Measurements from ENCODE around the gene AOC1. TPM values are rescaled to one million over a fixed set of nuclear protein-coding genes. Genes with fewer than 3 reads are reported as not detected.

AOC1 gene
- total RNA-seq, 2 experiments from 2014 or later: not detected

DNA sequence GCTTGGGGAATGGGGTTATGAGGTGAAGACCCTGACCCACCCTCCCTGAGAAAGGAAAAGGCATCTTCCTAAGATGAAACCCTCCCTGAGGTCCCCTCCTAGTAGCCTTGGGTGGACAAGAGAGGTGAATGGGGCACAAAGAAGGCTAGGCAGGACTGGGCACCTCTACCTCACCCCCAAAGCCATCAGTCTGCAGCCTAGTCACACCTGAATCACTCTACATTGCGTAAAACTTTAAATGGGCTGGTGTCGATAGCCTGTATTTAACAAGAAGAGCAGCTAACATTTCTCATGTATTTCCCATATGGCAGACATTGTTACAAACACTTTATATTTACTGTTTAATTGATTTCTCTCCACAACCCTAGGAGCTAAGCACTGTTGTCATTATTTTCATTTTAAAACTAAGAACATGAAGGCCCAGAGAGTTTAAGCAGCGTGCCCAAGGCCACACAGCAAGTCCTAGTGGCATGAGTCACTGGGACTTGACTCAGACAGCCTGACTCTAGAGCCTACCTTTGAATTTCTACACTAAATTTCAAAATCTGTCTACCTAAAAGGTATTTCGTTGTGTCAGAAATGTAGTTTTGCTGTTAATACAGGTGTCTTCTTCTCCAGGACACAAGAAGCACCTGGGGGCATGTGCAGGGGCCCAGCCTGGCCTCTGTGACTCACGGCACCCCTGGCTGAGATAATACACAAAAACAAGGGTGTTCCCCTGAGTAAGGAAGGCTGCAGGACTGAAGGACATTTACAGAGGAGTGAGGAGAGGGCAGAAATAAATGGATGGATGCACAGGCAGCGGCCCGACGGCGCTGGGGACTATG, 3.4 kb downstream of the AOC1 start:
- CTCF ChIA-PET: no interaction called here
- Histone ChIP-seq H3K4me3 (ENCODE audit: low read length) (no peak overlapping the region), H3K9me3 (ENCODE audit: control insufficient read depth in 1 of 2, insufficient read depth in 1 of 2, low read length in 2 of 2) (no peaks in the 10 kb centered on the region), H3K27ac (ENCODE audit: low read depth in 1 of 2, low read length in 2 of 2) (no peak overlapping the region), H3K27me3 (ENCODE audit: control insufficient read depth in 1 of 2, insufficient read depth in 2 of 2, low read length in 2 of 2) (peaks cover 11 to 12% of the 10 kb centered on the region in 2 experiments), H3K4me1 (ENCODE audit: insufficient read depth, low read length) (peaks cover 2% of the 10 kb centered on the region), H3K36me3 (ENCODE audit: insufficient read depth, low read length) (no peaks in the 10 kb centered on the region)
- TF ChIP-seq, protein P1, sequence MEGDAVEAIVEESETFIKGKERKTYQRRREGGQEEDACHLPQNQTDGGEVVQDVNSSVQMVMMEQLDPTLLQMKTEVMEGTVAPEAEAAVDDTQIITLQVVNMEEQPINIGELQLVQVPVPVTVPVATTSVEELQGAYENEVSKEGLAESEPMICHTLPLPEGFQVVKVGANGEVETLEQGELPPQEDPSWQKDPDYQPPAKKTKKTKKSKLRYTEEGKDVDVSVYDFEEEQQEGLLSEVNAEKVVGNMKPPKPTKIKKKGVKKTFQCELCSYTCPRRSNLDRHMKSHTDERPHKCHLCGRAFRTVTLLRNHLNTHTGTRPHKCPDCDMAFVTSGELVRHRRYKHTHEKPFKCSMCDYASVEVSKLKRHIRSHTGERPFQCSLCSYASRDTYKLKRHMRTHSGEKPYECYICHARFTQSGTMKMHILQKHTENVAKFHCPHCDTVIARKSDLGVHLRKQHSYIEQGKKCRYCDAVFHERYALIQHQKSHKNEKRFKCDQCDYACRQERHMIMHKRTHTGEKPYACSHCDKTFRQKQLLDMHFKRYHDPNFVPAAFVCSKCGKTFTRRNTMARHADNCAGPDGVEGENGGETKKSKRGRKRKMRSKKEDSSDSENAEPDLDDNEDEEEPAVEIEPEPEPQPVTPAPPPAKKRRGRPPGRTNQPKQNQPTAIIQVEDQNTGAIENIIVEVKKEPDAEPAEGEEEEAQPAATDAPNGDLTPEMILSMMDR (IDR thresholded peaks at IDR 0.05): no peak
- H3K27ac Mint-ChIP-seq: no peak overlapping the region
- H3K27me3 Mint-ChIP-seq: peaks cover 31% of the 10 kb centered on the region
- no peak overlapping the region for H3K4me3 Mint-ChIP-seq
- ATAC-seq (ENCODE audit: poor library complexity) (no peak), DNase-seq (no peak)
- POLR2A ChIA-PET: no interaction called here
- intact Hi-C loops (cut with DNase I, micrococcal nuclease): no loop called here
- H3K36me3 Mint-ChIP-seq (ENCODE audit: low read depth): no peaks in the 10 kb centered on the region
- H3K9me3 Mint-ChIP-seq: no peaks in the 10 kb centered on the region
- H3K4me1 Mint-ChIP-seq (ENCODE audit: low read depth): no peaks in the 10 kb centered on the region

DNA sequence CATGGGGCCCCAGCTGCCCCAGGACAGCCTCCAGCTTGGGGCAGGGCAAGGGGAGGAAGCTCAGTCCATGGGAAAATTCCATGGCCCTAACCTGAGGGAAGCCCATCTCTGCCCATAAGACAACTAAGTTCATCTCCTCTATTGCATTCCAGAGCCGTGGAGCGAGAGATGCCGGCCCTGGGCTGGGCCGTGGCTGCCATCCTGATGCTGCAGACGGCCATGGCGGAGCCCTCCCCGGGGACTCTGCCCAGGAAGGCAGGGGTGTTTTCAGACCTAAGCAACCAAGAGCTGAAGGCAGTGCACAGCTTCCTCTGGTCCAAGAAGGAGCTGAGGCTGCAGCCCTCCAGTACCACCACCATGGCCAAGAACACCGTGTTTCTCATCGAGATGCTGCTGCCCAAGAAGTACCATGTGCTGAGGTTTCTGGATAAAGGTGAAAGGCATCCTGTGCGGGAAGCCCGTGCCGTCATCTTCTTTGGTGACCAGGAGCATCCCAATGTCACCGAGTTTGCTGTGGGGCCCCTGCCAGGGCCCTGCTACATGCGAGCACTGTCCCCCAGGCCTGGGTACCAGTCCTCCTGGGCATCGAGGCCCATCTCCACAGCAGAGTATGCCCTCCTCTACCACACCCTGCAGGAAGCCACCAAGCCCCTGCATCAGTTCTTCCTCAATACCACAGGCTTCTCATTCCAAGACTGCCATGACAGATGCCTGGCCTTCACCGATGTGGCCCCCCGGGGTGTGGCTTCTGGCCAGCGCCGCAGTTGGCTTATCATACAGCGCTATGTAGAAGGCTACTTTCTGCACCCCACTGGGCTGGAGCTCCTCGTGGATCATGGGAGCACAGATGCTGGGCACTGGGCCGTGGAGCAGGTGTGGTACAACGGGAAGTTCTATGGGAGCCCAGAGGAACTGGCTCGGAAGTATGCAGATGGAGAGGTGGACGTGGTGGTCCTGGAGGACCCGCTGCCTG, 4.3 kb downstream of the AOC1 start:
- H3K27ac Mint-ChIP-seq: no peak overlapping the region
- Histone ChIP-seq H3K4me1 (ENCODE audit: insufficient read depth, low read length) (peaks cover 2% of the 10 kb centered on the region), H3K9me3 (ENCODE audit: control insufficient read depth in 1 of 2, insufficient read depth in 1 of 2, low read length in 2 of 2) (no peaks in the 10 kb centered on the region), H3K27me3 (ENCODE audit: control insufficient read depth in 1 of 2, insufficient read depth in 2 of 2, low read length in 2 of 2) (peaks cover 9 to 11% of the 10 kb centered on the region in 2 experiments), H3K36me3 (ENCODE audit: insufficient read depth, low read length) (no peaks in the 10 kb centered on the region), H3K27ac (ENCODE audit: low read depth in 1 of 2, low read length in 2 of 2) (no peak overlapping the region), H3K4me3 (ENCODE audit: low read length) (no peak overlapping the region)
- CTCF ChIA-PET: no interaction called here
- no peaks in the 10 kb centered on the region for H3K9me3 Mint-ChIP-seq
- intact Hi-C loops (cut with DNase I, micrococcal nuclease): no loop called here
- H3K4me3 Mint-ChIP-seq: no peak overlapping the region
- POLR2A ChIA-PET: no interaction called here
- no peaks in the 10 kb centered on the region for H3K4me1 Mint-ChIP-seq (ENCODE audit: low read depth)
- DNase-seq (no peak), ATAC-seq (ENCODE audit: poor library complexity) (no peak)
- no peaks in the 10 kb centered on the region for H3K36me3 Mint-ChIP-seq (ENCODE audit: low read depth)
- peaks cover 22% of the 10 kb centered on the region for H3K27me3 Mint-ChIP-seq
- TF ChIP-seq, protein P1 (IDR thresholded peaks at IDR 0.05): no peak

DNA sequence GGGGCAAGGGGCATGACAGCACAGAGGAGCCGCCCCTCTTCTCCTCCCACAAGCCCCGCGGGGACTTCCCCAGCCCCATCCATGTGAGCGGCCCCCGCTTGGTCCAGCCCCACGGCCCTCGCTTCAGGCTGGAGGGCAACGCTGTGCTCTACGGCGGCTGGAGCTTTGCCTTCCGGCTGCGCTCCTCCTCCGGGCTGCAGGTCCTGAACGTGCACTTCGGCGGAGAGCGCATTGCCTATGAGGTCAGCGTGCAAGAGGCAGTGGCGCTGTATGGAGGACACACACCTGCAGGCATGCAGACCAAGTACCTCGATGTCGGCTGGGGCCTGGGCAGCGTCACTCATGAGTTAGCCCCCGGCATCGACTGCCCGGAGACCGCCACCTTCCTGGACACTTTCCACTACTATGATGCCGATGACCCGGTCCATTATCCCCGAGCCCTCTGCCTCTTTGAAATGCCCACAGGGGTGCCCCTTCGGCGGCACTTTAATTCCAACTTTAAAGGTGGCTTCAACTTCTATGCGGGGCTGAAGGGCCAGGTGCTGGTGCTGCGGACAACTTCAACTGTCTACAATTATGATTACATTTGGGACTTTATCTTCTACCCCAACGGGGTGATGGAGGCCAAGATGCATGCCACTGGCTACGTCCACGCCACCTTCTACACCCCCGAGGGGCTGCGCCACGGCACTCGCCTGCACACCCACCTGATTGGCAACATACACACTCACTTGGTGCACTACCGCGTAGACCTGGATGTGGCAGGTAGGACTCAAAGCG, 5.1 kb downstream of the AOC1 start:
- H3K9me3 ChIP-seq (ENCODE audit: control insufficient read depth in 1 of 2, insufficient read depth in 1 of 2, low read length in 2 of 2): no peaks in the 10 kb centered on the region
- intact Hi-C loops (cut with DNase I, micrococcal nuclease): no loop called here
- ATAC-seq (ENCODE audit: poor library complexity) (no peak), DNase-seq (no peak)
- TF ChIP-seq, protein P1 (IDR thresholded peaks at IDR 0.05): no peak
- no peak overlapping the region for H3K4me3 Mint-ChIP-seq
- H3K27ac Mint-ChIP-seq: no peak overlapping the region
- H3K36me3 ChIP-seq (ENCODE audit: insufficient read depth, low read length): no peaks in the 10 kb centered on the region
- H3K4me1 Mint-ChIP-seq (ENCODE audit: low read depth): no peaks in the 10 kb centered on the region
- H3K36me3 Mint-ChIP-seq (ENCODE audit: low read depth): no peaks in the 10 kb centered on the region
- peaks cover 3 to 5% of the 10 kb centered on the region in 2 experiments for H3K27me3 ChIP-seq (ENCODE audit: control insufficient read depth in 1 of 2, insufficient read depth in 2 of 2, low read length in 2 of 2)
- H3K4me1 ChIP-seq (ENCODE audit: insufficient read depth, low read length): peaks cover under 1% of the 10 kb centered on the region
- H3K9me3 Mint-ChIP-seq: no peaks in the 10 kb centered on the region
- ChIA-PET POLR2A (no interaction called here), CTCF (no interaction called here)
- peaks cover 13% of the 10 kb centered on the region for H3K27me3 Mint-ChIP-seq
- no peak overlapping the region for H3K27ac ChIP-seq (ENCODE audit: low read depth in 1 of 2, low read length in 2 of 2)
- no peak overlapping the region for H3K4me3 ChIP-seq (ENCODE audit: low read length)
